K562 (cell line): ENCODE results near the gene TMA7B. TPM values are rescaled to one million over a fixed set of nuclear protein-coding genes. Genes with fewer than 3 reads are reported as not detected.

Source experiments
- CBX5 ChIP-seq: IDR thresholded peaks from 2 replicates; pipeline ENCODE4 v1.6.1; 2014; ENCODE audit warnings: low read depth, borderline replicate concordance
- CEBPB ChIP-seq: fragments of 450-650 bp; IDR thresholded peaks from 2 replicates; pipeline ENCODE4 v1.6.1; 2016; ENCODE audit warnings: missing genetic modification characterization, missing compliant biosample characterization
- DIDO1 ChIP-seq: fragments of 450-650 bp; IDR thresholded peaks from 2 replicates; pipeline ENCODE4 v1.6.1; 2016; ENCODE audit warnings: low read depth, missing biosample characterization, missing genetic modification characterization
- FIP1L1 ChIP-seq: fragments of 200-400 bp; formaldehyde crosslinking; IDR thresholded peaks from 2 replicates; pipeline ENCODE4 v1.6.1; 2018; ENCODE audit warnings: mild to moderate bottlenecking, low read depth, low read length; ENCODE audit not compliant: poor library complexity, severe bottlenecking
- FOS ChIP-seq: IDR thresholded peaks from 3 replicates; pipeline ENCODE4 v1.6.1; 2011; ENCODE audit not compliant: insufficient read length; ENCODE audit errors: extremely low read depth
- HDAC2 ChIP-seq: fragments of 450-650 bp; IDR thresholded peaks from 2 replicates; pipeline ENCODE4 v1.6.1; 2016; ENCODE audit warnings: mild to moderate bottlenecking
- JUND ChIP-seq, 2 experiments: IDR thresholded peaks; 2 replicates in 1 of 2; 3 replicates in 1 of 2; pipeline ENCODE4 v1.6.1; 2011; ENCODE audit warnings: borderline replicate concordance in 2 of 2, low read depth in 2 of 2, low read length in 2 of 2, improper control_type of control experiment in 1 of 2, missing biosample characterization in 1 of 2, missing genetic modification characterization in 1 of 2, missing genetic modification reagents in 1 of 2
- LEF1 ChIP-seq: fragments of 450-650 bp; IDR thresholded peaks from 2 replicates; pipeline ENCODE4 v1.6.1; 2016; ENCODE audit warnings: mild to moderate bottlenecking
- NR2C2 ChIP-seq, 2 experiments: fragments of 200-800 bp in 1 of 2; sonication (Bioruptor generic) in 1 of 2; sonication (generic) in 1 of 2; formaldehyde crosslinking in 1 of 2; IDR thresholded peaks; 2 replicates each; pipeline versions ENCODE4 v1.6.1 to v1.8.0; 2016 to 2022; ENCODE audit warnings: mild to moderate bottlenecking in 1 of 2, missing compliant biosample characterization in 1 of 2, missing genetic modification characterization in 1 of 2, missing genetic modification reagents in 1 of 2
- POU5F1 ChIP-seq: fragments of 150-350 bp; IDR thresholded peaks from 2 replicates; pipeline ENCODE4 v1.6.1; 2014; ENCODE audit warnings: borderline replicate concordance, low read length, low read depth, mild to moderate bottlenecking; ENCODE audit not compliant: partially characterized antibody
- RBFOX2 ChIP-seq: fragments of 200-400 bp; formaldehyde crosslinking; IDR thresholded peaks from 2 replicates; pipeline ENCODE4 v1.6.1; 2017; ENCODE audit warnings: low read depth, mild to moderate bottlenecking, low read length, moderate library complexity
- SOX6 ChIP-seq: fragments of 450-650 bp; IDR thresholded peaks from 2 replicates; pipeline ENCODE4 v1.6.1; 2014; ENCODE audit warnings: mild to moderate bottlenecking
- TEAD2 ChIP-seq: fragments of 450-650 bp; IDR thresholded peaks from 2 replicates; pipeline ENCODE4 v1.6.1; 2016; ENCODE audit warnings: missing genetic modification characterization, control low read depth, missing compliant biosample characterization
- TRIM28 ChIP-seq: fragments of 450-650 bp; IDR thresholded peaks from 2 replicates; pipeline ENCODE4 v1.6.1; 2017
- ZBTB7A ChIP-seq: IDR thresholded peaks from 2 replicates; pipeline ENCODE4 v1.6.1; 2011; ENCODE audit warnings: low read depth, mild to moderate bottlenecking, low read length, moderate library complexity, borderline replicate concordance; ENCODE audit not compliant: control insufficient read depth
- ZNF445 ChIP-seq: fragments of 250-450 bp; sonication (Bioruptor Pico); IDR thresholded peaks from 2 replicates; pipeline ENCODE4 v1.4.0; 2020; ENCODE audit warnings: low read depth, mild to moderate bottlenecking, moderate library complexity
- ZNF592 ChIP-seq: fragments of 450-650 bp; IDR thresholded peaks from 2 replicates; pipeline ENCODE4 v1.6.1; 2017; ENCODE audit warnings: antibody characterized with exemption, mild to moderate bottlenecking
- polyA plus RNA-seq, 8 experiments: library from polyadenylated mRNA; depleted of rRNA in 4 of 8; stranded (reverse) in 5 of 8; unstranded in 3 of 8; fragments of >200 nt; fragmentation: Nextera tagmentation in 2 of 8; fragmentation: Illumina TruSeq in 1 of 8; extraction: Ambion mirVana in 2 of 8; extraction: Trizol in 1 of 8; gene quantifications; 2 replicates each; pipeline versions ENCODE4 v1.2.1 to v1.2.3, GENCODE V29; 2011 to 2014; ENCODE audit warnings: inconsistent platforms in 1 of 8, missing spikeins in 1 of 8
- total RNA-seq, 7 experiments: library from RNA; depleted of rRNA in 6 of 7; stranded (reverse); fragments of >200 nt in 6 of 7; fragmentation: Illumina TruSeq in 2 of 7; extraction: Trizol in 2 of 7; gene quantifications; 2 replicates each; pipeline versions ENCODE4 v1.2.1 to v1.2.3, GENCODE V29; 2011 to 2021; ENCODE audit warnings: low replicate concordance in 1 of 7
- TF ChIP-seq, protein P1 (sequence below): fragments of 450-650 bp; conservative IDR thresholded peaks from 2 replicates; pipeline ENCODE4 v1.6.1; 2016; ENCODE audit warnings: missing genetic modification characterization, low read depth, mild to moderate bottlenecking, control low read depth, missing compliant biosample characterization
- TF ChIP-seq, protein P2 (sequence below): fragments of 250-450 bp; sonication (Bioruptor Pico); IDR thresholded peaks from 2 replicates; pipeline ENCODE4 v1.8.0; 2021; ENCODE audit warnings: moderate library complexity, mild to moderate bottlenecking, inconsistent platforms
- TF ChIP-seq, protein P3 (sequence below): sonication (generic); IDR thresholded peaks from 2 replicates; pipeline ENCODE4 v1.6.1; 2016

The TMA7B gene
- total and polyA plus RNA-seq, 9 of the 15 experiments (the other 6 are each of a cell fraction or from before 2014, with no cell fraction given), result 5.6 to 14.2 (median 11.8) TPM

GRCh38 chr22:40001800-40002577, 41.8 kb downstream of the TMA7B start (continued):
- TF ChIP-seq RBFOX2 (0 out of 2 replicates have a peak, but pooled peaks have one; percentile 23), JUND (IDR thresholded peaks at IDR 0.05; ENCODE audit: borderline replicate concordance, low read depth, low read length) (no peak), JUND (tag; IDR thresholded peaks at IDR 0.05; ENCODE audit: borderline replicate concordance, low read depth, low read length) (no peak; the same call in 2 of the 3 replicates), TRIM28 (no peak), ZNF445 (CRISPR knock-in tag) (no peak), NR2C2 (CRISPR knock-in tag; IDR thresholded peaks at IDR 0.05) (no peak), NR2C2 (tag; IDR thresholded peaks at IDR 0.05) (peak; percentile 67), TEAD2 (no peak), ZBTB7A (no peak), DIDO1 (tag) (no peak), HDAC2 (0 out of 2 replicates have a peak, but pooled peaks have one; percentile 21), LEF1 (0 out of 2 replicates have a peak, but pooled peaks have one; percentile 39), POU5F1 (no peak), SOX6 (peak; percentile 25; the same call in 1 of the 2 replicates), ZNF592 (no peak), CBX5 (no peak), FOS (no peak), FIP1L1 (no peak), CEBPB (no peak)
- TF ChIP-seq, protein P1, sequence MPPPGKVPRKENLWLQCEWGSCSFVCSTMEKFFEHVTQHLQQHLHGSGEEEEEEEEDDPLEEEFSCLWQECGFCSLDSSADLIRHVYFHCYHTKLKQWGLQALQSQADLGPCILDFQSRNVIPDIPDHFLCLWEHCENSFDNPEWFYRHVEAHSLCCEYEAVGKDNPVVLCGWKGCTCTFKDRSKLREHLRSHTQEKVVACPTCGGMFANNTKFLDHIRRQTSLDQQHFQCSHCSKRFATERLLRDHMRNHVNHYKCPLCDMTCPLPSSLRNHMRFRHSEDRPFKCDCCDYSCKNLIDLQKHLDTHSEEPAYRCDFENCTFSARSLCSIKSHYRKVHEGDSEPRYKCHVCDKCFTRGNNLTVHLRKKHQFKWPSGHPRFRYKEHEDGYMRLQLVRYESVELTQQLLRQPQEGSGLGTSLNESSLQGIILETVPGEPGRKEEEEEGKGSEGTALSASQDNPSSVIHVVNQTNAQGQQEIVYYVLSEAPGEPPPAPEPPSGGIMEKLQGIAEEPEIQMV (tag), result no peak
- TF ChIP-seq, protein P2, sequence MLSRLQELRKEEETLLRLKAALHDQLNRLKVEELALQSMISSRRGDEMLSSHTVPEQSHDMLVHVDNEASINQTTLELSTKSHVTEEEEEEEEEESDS (CRISPR knock-in tag), result no peak
- TF ChIP-seq, protein P3, sequence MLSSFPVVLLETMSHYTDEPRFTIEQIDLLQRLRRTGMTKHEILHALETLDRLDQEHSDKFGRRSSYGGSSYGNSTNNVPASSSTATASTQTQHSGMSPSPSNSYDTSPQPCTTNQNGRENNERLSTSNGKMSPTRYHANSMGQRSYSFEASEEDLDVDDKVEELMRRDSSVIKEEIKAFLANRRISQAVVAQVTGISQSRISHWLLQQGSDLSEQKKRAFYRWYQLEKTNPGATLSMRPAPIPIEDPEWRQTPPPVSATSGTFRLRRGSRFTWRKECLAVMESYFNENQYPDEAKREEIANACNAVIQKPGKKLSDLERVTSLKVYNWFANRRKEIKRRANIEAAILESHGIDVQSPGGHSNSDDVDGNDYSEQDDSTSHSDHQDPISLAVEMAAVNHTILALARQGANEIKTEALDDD, result peak; percentile 68; the same call in 1 of the 2 replicates
